T-helper 17 cell (primary cell): ENCODE measurements around the gene RPL7L1. TPM values are rescaled to one million over a fixed set of nuclear protein-coding genes. Genes with fewer than 3 reads are reported as not detected.
A peak's percentile ranks its signal among the peaks of the same experiment; 100 is the strongest.

Experiments
- ATAC-seq: fragments of 150-1000 bp; cut with Tn5 transposase; 2 replicates; pipeline ENCODE4 v1.10.0; 2021; ENCODE audit warnings: mild to moderate bottlenecking, moderate library complexity
- DNase-seq, 3 donors: peaks; one replicate each; pipeline versions ENCODE4 v3.0.0 to v3.0.0-alpha.2; 2020 to 2021
- H3K9me3 ChIP-seq: one replicate; pipeline ENCODE4 v1.7.0; 2013; ENCODE audit warnings: low read length, mild to moderate bottlenecking; ENCODE audit not compliant: control insufficient read depth, poor library complexity, severe bottlenecking
- H3K27ac Mint-ChIP-seq: one replicate; pipeline ENCODE4 v1.8.0; 2022; ENCODE audit warnings: mild to moderate bottlenecking, moderate library complexity, mixed read lengths
- H3K27me3 Mint-ChIP-seq: one replicate; pipeline ENCODE4 v1.8.0; 2022; ENCODE audit warnings: mixed read lengths
- H3K36me3 Mint-ChIP-seq: one replicate; pipeline ENCODE4 v1.8.0; 2022; ENCODE audit warnings: low read depth, mixed read lengths
- H3K4me1 Mint-ChIP-seq: one replicate; pipeline ENCODE4 v1.8.0; 2022; ENCODE audit warnings: mild to moderate bottlenecking, mixed read lengths
- H3K4me3 Mint-ChIP-seq: one replicate; pipeline ENCODE4 v1.8.0; 2022; ENCODE audit warnings: mild to moderate bottlenecking, moderate library complexity, mixed read lengths
- total RNA-seq, 4 donors: library from RNA in 2 of 4; stranded (reverse) in 2 of 4; gene quantifications; one replicate each; pipeline ENCODE4 v1.2.3 and lab custom pipeline; 2022 to 2026

The RPL7L1 gene
- total RNA-seq, 2 donors from 2014 or later: 61.7 to 73.9 TPM

- no peaks in the 10 kb centered on the region for H3K27me3 Mint-ChIP-seq
- H3K36me3 Mint-ChIP-seq: peaks cover 3% of the 10 kb centered on the region
- no peaks in the 10 kb centered on the region for H3K9me3 ChIP-seq
- DNase-seq (peak; percentile 86 to 91 (median 87)), ATAC-seq (peak; percentile 85)
- H3K27ac Mint-ChIP-seq: peak within 1 kb of the TSS; percentile 99
- H3K4me3 Mint-ChIP-seq: peak within 1 kb of the TSS; percentile 99
- H3K4me1 Mint-ChIP-seq: peaks cover 49% of the 10 kb centered on the region
Observed at GRCh38 chr6:42928986-42929820, 49.8 kb downstream of the RPL7L1 start, which contains the start of gene CNPY3. CNPY3 (plus strand) TSS chr6:42929480; CDS start chr6:42929571, 91 bp downstream.

GRCh38 chr6:42929821-42930360 is 50.5 kb downstream of the RPL7L1 start:
- peaks cover 3% of the 10 kb centered on the region for H3K36me3 Mint-ChIP-seq
- peak overlapping the region; percentile 99 for H3K4me3 Mint-ChIP-seq
- DNase-seq: peak; percentile 16 to 41 (median 17)
- peak; percentile 38 for ATAC-seq
- H3K27ac Mint-ChIP-seq: peak overlapping the region; percentile 99
- H3K27me3 Mint-ChIP-seq: no peaks in the 10 kb centered on the region
- H3K4me1 Mint-ChIP-seq: peaks cover 51% of the 10 kb centered on the region
- H3K9me3 ChIP-seq: no peaks in the 10 kb centered on the region

- Mint-ChIP-seq H3K4me1 (peaks cover 54% of the 10 kb centered on the region), H3K27me3 (no peaks in the 10 kb centered on the region), H3K4me3 (peak overlapping the region; percentile 72), H3K27ac (peak overlapping the region; percentile 99), H3K36me3 (peaks cover 3% of the 10 kb centered on the region)
- no peaks in the 10 kb centered on the region for H3K9me3 ChIP-seq
- ATAC-seq (no peak), DNase-seq (no peak)
Observed at GRCh38 chr6:42932412-42932811, 53.0 kb downstream of the RPL7L1 start.

GRCh38 chr6:42933205-42933604 is 53.8 kb downstream of the RPL7L1 start:
- Mint-ChIP-seq H3K36me3 (peaks cover 7% of the 10 kb centered on the region), H3K4me3 (peak overlapping the region; percentile 72), H3K27me3 (no peaks in the 10 kb centered on the region), H3K27ac (peak overlapping the region; percentile 99), H3K4me1 (peaks cover 57% of the 10 kb centered on the region)
- ATAC-seq (no peak), DNase-seq (no peak)
- H3K9me3 ChIP-seq: no peaks in the 10 kb centered on the region

GRCh38 chr6:42935322-42935721 is 55.9 kb downstream of the RPL7L1 start:
- ATAC-seq (no peak), DNase-seq (no peak)
- Mint-ChIP-seq H3K27ac (no peak overlapping the region), H3K4me3 (no peak overlapping the region), H3K27me3 (no peaks in the 10 kb centered on the region), H3K36me3 (peaks cover 4% of the 10 kb centered on the region), H3K4me1 (peaks cover 40% of the 10 kb centered on the region)
- no peaks in the 10 kb centered on the region for H3K9me3 ChIP-seq

- H3K27ac Mint-ChIP-seq: no peak overlapping the region
- H3K4me1 Mint-ChIP-seq: peaks cover 31% of the 10 kb centered on the region
- no peaks in the 10 kb centered on the region for H3K9me3 ChIP-seq
- no peaks in the 10 kb centered on the region for H3K27me3 Mint-ChIP-seq
- peaks cover 4% of the 10 kb centered on the region for H3K36me3 Mint-ChIP-seq
- ATAC-seq (no peak), DNase-seq (no peak)
- H3K4me3 Mint-ChIP-seq: no peak overlapping the region
Observed at GRCh38 chr6:42936398-42936797, 57.0 kb downstream of the RPL7L1 start.

GRCh38 chr6:42937548-42938427 is 58.4 kb downstream of the RPL7L1 start:
- peak overlapping the region; percentile 92 for H3K27ac Mint-ChIP-seq
- DNase-seq: no peak
- no peaks in the 10 kb centered on the region for H3K9me3 ChIP-seq

GRCh38 chr6:42938428-42938796 is 59.0 kb downstream of the RPL7L1 start:
- Mint-ChIP-seq H3K27ac (peak overlapping the region; percentile 92), H3K36me3 (peaks cover 4% of the 10 kb centered on the region), H3K4me1 (peaks cover 14% of the 10 kb centered on the region), H3K4me3 (no peak overlapping the region), H3K27me3 (no peaks in the 10 kb centered on the region)
- no peak for ATAC-seq
- DNase-seq: no peak
- H3K9me3 ChIP-seq: no peaks in the 10 kb centered on the region

More at GRCh38 chr6:42937548-42938427, 58.4 kb downstream of the RPL7L1 start:
- Mint-ChIP-seq H3K4me1 (peaks cover 20% of the 10 kb centered on the region), H3K27me3 (no peaks in the 10 kb centered on the region), H3K4me3 (peak overlapping the region; percentile 60), H3K36me3 (peaks cover 4% of the 10 kb centered on the region)
- no peak for ATAC-seq

- H3K27me3 Mint-ChIP-seq: no peaks in the 10 kb centered on the region
- peaks cover 9% of the 10 kb centered on the region for H3K4me1 Mint-ChIP-seq
- H3K9me3 ChIP-seq: no peaks in the 10 kb centered on the region
- DNase-seq (no peak), ATAC-seq (no peak)
- H3K4me3 Mint-ChIP-seq: no peak overlapping the region
- no peak overlapping the region for H3K27ac Mint-ChIP-seq
- peaks cover 4% of the 10 kb centered on the region for H3K36me3 Mint-ChIP-seq
Observed at GRCh38 chr6:42938987-42939809, 59.8 kb downstream of the RPL7L1 start.

Other genes starting within 250 kb of the RPL7L1 start
- gene PRPH2, start 157.0 kb upstream of the RPL7L1 start, total RNA-seq: not detected
- gene TBCC, start 133.5 kb upstream of the RPL7L1 start, total RNA-seq: 10 to 100 TPM; 71.5 to 73.2 TPM
- gene BICRAL, start 97.6 kb upstream of the RPL7L1 start, total RNA-seq: 10 to 100 TPM; 31.9 to 34.1 TPM
- gene PTCRA, start 36.4 kb downstream of the RPL7L1 start, total RNA-seq: 10 to 100 TPM in 1 of 2 donors, 1 to 10 TPM in 1; 1.8 to 35.0 TPM
- gene CNPY3, start 49.9 kb downstream of the RPL7L1 start, total RNA-seq: 10 to 100 TPM; 45.7 to 51.9 TPM
- gene GNMT, start 81.1 kb downstream of the RPL7L1 start, total RNA-seq: 1 to 10 TPM in 1 of 2 donors, under 1 TPM in 1; 0.97 to 1.5 TPM
- gene PEX6, start 99.6 kb downstream of the RPL7L1 start, total RNA-seq: 10 to 100 TPM; 10.2 to 15.5 TPM
- 10 to 100 TPM; 27.5 to 28.4 TPM for gene PPP2R5D, start 105.0 kb downstream of the RPL7L1 start, total RNA-seq
- gene MEA1, start 134.3 kb downstream of the RPL7L1 start, total RNA-seq: 10 to 100 TPM; 23.7 to 26.3 TPM
- gene KLHDC3, start 134.6 kb downstream of the RPL7L1 start, total RNA-seq: 10 to 100 TPM; 31.1 TPM
- gene RRP36, start 142.0 kb downstream of the RPL7L1 start, total RNA-seq: 10 to 100 TPM; 25.2 to 29.0 TPM
- 10 to 100 TPM in 1 of 2 donors, 1 to 10 TPM in 1; 8.2 to 11.2 TPM for gene CUL7, start 174.2 kb downstream of the RPL7L1 start, total RNA-seq
- 10 to 100 TPM; 32.3 to 37.5 TPM for gene MRPL2, start 179.8 kb downstream of the RPL7L1 start, total RNA-seq
- gene KLC4, start 180.0 kb downstream of the RPL7L1 start, total RNA-seq: 10 to 100 TPM; 25.7 to 41.9 TPM
- gene PTK7, start 196.7 kb downstream of the RPL7L1 start, total RNA-seq: 1 to 10 TPM in 1 of 2 donors, under 1 TPM in 1; 0.62 to 1.6 TPM